MM.1S (cell line): ENCODE results near the gene F2.

Experiments used
- EZH2 ChIP-seq: fragments of 300-600 bp; sonication (generic); optimal IDR thresholded peaks from 2 replicates; pipeline ENCODE3; 2017; ENCODE audit warnings: low read depth, mild to moderate bottlenecking, antibody characterized with exemption, low read length, mixed read lengths
- EZH2phosphoT487 ChIP-seq: fragments of 300-600 bp; sonication (generic); IDR thresholded peaks from 2 replicates; pipeline ENCODE4 v1.6.1; 2018; ENCODE audit warnings: antibody characterized with exemption, low read length
- TF ChIP-seq, protein P1 (sequence below): fragments of 300-600 bp; sonication (generic); IDR thresholded peaks from 2 replicates; pipeline ENCODE4 v1.5.1; 2016; ENCODE audit warnings: antibody characterized with exemption, low read length, mixed read lengths

DNA sequence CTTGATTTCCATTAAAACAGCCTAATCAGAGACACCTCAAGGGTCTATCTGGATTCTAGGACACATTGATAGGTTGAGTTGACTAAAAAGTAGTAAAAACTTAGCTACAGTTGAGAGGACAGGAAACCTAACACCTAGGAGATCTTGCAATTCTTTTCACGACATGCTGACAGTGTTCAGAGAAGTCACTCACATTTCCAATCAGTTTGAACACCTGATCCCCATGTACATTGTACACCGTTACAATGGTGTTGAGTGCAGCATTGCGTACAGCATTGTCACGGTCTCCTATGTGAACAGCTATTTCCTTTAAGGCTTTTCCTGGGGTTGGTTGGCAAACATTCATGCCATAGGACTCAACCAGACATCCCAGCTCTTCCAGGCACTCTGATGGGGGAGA is 42.8 kb downstream of the F2 start:
- TF ChIP-seq, protein P1, sequence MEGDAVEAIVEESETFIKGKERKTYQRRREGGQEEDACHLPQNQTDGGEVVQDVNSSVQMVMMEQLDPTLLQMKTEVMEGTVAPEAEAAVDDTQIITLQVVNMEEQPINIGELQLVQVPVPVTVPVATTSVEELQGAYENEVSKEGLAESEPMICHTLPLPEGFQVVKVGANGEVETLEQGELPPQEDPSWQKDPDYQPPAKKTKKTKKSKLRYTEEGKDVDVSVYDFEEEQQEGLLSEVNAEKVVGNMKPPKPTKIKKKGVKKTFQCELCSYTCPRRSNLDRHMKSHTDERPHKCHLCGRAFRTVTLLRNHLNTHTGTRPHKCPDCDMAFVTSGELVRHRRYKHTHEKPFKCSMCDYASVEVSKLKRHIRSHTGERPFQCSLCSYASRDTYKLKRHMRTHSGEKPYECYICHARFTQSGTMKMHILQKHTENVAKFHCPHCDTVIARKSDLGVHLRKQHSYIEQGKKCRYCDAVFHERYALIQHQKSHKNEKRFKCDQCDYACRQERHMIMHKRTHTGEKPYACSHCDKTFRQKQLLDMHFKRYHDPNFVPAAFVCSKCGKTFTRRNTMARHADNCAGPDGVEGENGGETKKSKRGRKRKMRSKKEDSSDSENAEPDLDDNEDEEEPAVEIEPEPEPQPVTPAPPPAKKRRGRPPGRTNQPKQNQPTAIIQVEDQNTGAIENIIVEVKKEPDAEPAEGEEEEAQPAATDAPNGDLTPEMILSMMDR, result no peak
- no peak for TF ChIP-seq EZH2phosphoT487
- TF ChIP-seq EZH2, result no peak
